LNCaP clone FGC (cell line): ENCODE measurements around the gene TIGAR.

Source experiments
- DNase-seq: peaks from one replicate; pipeline ENCODE4 v3.0.0-alpha.2; 2011; ENCODE audit warnings: low read depth
- H3K4me3 ChIP-seq: 2 replicates; pipeline ENCODE4 v1.5.1; 2011; ENCODE audit warnings: mild to moderate bottlenecking, low read depth, low read length, control low read depth
- TF ChIP-seq, protein P1 (sequence below): IDR thresholded peaks from 2 replicates; pipeline ENCODE4 v1.5.1; 2012; ENCODE audit warnings: mild to moderate bottlenecking; ENCODE audit not compliant: control insufficient read depth, insufficient read depth; ENCODE audit errors: extremely low read depth

TIGAR gene

DNA sequence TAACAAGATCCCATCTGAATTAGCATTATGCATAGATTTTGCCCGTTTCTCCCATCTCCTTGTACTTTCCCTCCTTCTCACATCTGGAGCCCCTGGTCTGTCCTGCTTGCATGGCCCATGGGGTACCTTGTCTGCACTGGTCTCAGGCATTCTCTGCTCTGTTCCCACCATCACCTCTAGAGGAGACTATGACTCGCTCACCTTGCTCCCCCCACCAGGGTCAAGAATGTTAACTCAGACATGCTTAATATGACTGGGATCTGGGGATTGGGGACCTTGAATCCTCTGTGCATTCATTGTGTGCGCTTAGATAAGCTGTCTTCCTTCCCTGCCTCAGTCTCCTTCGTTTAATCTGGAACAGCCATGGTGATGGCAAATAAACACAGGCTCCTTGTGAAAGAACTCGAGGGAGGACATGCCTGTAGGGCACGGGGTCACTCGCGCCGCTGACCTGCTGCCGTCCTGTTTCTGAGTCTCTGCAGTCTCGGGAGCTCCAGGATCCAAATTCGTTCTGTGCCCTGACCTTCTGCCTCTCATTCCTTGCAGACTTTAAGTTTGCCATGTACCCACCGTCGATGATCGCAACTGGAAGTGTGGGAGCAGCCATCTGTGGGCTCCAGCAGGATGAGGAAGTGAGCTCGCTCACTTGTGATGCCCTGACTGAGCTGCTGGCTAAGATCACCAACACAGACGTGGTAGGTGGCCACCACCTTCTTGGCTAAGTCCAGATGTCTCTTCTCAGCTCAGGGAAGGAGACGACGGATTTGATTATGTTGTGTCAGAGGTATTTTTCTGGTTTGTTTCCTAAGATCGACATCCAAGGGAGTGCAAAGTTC, 32.5 kb upstream of the TIGAR start:
- no peak for DNase-seq
- TF ChIP-seq, protein P1, sequence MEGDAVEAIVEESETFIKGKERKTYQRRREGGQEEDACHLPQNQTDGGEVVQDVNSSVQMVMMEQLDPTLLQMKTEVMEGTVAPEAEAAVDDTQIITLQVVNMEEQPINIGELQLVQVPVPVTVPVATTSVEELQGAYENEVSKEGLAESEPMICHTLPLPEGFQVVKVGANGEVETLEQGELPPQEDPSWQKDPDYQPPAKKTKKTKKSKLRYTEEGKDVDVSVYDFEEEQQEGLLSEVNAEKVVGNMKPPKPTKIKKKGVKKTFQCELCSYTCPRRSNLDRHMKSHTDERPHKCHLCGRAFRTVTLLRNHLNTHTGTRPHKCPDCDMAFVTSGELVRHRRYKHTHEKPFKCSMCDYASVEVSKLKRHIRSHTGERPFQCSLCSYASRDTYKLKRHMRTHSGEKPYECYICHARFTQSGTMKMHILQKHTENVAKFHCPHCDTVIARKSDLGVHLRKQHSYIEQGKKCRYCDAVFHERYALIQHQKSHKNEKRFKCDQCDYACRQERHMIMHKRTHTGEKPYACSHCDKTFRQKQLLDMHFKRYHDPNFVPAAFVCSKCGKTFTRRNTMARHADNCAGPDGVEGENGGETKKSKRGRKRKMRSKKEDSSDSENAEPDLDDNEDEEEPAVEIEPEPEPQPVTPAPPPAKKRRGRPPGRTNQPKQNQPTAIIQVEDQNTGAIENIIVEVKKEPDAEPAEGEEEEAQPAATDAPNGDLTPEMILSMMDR: no peak
- no peak overlapping the region for H3K4me3 ChIP-seq

DNA sequence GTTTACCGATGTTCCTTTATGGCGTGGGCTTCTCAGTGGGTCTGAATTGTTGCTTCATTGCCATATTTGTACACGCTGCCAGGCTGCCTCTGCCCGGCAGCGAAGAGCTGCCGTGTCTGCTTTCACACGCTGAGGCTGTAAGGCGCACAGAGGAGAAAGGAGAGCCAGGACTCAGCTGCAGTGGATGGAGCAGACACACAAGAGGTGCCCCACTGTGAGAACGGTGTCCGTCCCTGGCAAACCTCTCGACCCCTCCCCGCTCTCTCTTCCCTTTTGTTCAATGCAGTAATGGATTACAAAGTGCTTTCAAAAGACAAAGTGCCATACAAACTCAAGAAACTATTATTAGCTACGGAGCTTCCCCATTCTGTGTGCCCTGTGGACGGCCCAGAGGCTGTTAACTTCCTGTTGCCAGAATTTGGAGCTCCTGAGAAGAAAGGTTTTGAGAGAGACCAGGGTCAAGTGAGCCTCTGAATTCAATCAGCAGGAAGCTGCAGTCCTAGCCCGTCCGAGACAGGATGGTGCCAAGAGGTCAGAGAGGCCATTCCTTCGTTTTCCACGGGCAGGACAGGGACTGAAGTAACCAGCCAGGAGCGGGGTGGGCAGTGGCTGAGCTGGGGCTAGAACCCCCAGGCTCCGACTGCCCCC, 31.7 kb upstream of the TIGAR start:
- H3K4me3 ChIP-seq: no peak overlapping the region
- TF ChIP-seq, protein P1: no peak
- no peak for DNase-seq

- TF ChIP-seq, protein P1: no peak
- H3K4me3 ChIP-seq: no peak overlapping the region
- DNase-seq: no peak
These were observed 30.8 kb upstream of the TIGAR start for GRCh38 chr12:4289998-4290790.

- TF ChIP-seq, protein P1: no peak
- no peak overlapping the region for H3K4me3 ChIP-seq
- DNase-seq: no peak
These were observed 28.5 kb upstream of the TIGAR start for GRCh38 chr12:4292341-4293073.

DNA sequence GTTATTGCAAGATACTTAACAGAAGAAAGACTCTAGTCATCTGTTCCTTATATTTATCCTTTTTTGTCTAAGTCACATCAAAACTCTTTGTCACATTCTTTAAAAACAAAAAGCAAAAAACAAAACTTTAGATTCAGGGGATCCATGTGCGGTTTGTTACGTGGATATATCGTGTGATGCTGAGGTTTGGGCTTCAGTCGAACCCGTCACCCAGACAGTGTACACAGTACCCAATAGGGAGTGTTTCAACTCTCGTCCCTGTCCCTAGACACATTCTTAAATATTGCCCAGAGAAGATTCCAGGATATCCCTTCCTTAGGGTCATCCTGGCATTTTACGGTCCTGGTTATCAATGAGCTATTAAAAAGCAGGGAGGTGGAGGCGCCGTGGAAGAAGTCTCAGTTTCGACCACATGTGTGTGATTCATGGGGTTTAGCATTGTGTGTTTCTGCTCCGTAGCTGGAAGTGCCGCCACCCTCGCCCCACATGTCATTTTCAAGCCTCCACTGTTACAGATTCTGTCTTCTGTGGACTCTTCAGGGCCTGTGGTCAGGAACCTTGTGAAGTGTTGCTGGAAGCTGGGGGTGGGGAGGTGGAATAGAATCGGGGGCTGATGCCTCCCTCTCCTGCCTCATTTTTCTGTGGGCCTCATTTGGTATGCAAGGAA, 27.6 kb upstream of the TIGAR start:
- no peak for DNase-seq
- H3K4me3 ChIP-seq: no peak overlapping the region
- TF ChIP-seq, protein P1: no peak

DNA sequence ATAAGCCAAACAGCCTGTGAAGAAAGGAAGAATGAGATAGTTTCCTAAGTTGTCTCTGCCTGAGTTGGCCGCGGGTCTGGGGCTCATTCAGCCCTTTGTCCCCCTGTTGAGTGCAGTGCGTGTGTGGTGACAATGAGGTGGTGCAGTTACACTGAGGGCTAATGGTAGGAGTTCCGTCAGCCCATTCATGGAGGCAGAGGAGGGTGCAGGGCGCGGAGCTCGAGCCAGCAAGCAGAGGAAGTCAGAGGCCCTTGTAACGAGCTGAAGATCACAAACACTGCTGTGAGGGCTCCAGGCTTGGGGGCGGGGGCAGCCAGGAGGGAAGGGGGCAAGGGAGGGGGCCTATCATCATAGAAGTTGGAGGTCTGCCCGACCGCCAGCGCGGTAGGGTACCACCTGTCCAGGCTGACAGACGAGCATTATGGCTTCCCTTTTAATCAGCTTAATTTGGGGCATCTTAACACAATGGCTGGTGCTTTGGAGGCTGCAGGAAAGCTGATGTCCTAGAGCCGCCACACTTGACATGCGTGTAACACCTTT, 27.0 kb upstream of the TIGAR start:
- TF ChIP-seq, protein P1: no peak
- no peak for DNase-seq
- no peak overlapping the region for H3K4me3 ChIP-seq
